ENCODE measurements around the gene TPRN. TPM values are rescaled to one million over a fixed set of nuclear protein-coding genes. Genes with fewer than 3 reads are reported as not detected.

The TPRN gene
- total and polyA plus RNA-seq, 10 donors, result 4.5 to 10.7 (median 7.2) TPM

GRCh38 chr9:137148242-137148641 is 52.3 kb downstream of the TPRN start:
- Histone ChIP-seq H3K36me3 (no peaks in the 10 kb centered on the region), H3K9me3 (peaks cover 0 to 10% (median 0%) of the 10 kb centered on the region in 8 donors), H3K27me3 (replicated peaks in 1 of 7) (peaks cover 0 to 59% (median 28%) of the 10 kb centered on the region in 7 donors), H3K27ac (no peak overlapping the region), H3K4me3 (no peak overlapping the region), H3K4me1 (no peaks in the 10 kb centered on the region)
- no peak for DNase-seq
- intact Hi-C loops (cut with DNase I; ENCODE audit: low total_unique reads), result no loop called here
- 73 to 81% (median 76%) methylated on average over 6 to 27 of the region's 27 CpGs for WGBS, 5 donors
- no peak for TF ChIP-seq CTCF (IDR thresholded peaks at IDR 0.05 in 8 of 11, conservative IDR thresholded peaks at IDR 0.05 in 3 of 11)
- no peak for TF ChIP-seq POLR2A (IDR thresholded peaks at IDR 0.05)
- TF ChIP-seq POLR2AphosphoS5 (IDR thresholded peaks at IDR 0.05), result no peak

DNA sequence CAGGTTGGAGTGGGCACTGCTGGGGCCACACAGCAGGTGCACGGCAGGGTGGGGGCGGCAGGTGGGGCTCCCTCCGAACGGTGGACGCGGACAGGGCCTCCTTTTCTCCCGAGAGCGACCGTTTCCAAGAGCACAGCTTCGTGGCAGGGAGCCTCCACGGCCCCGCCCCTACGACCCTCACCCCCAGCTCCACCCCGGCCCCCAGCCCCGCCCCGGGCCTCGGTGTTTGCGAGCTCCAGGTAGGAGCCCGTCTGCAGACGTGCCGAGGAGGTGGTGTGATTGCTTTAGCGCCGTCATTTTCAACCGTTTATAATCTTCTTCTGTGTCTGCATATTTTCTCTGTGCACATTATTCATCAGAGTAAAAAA is 52.8 kb downstream of the TPRN start:
- no peak for DNase-seq
- peaks cover 0 to 64% (median 33%) of the 10 kb centered on the region in 7 donors for H3K27me3 ChIP-seq (replicated peaks in 1 of 7)
- intact Hi-C loops (cut with DNase I; ENCODE audit: low total_unique reads), result no loop called here
- H3K4me3 ChIP-seq, result no peak overlapping the region
- no peak overlapping the region for H3K27ac ChIP-seq
- 28 to 41% (median 35%) methylated on average over 9 to 24 of the region's 24 CpGs for WGBS, 5 donors
- TF ChIP-seq POLR2AphosphoS5 (IDR thresholded peaks at IDR 0.05) (no peak), CTCF (IDR thresholded peaks at IDR 0.05 in 8 of 11, conservative IDR thresholded peaks at IDR 0.05 in 3 of 11) (no peak), POLR2A (IDR thresholded peaks at IDR 0.05) (no peak)
- H3K4me1 ChIP-seq, result no peaks in the 10 kb centered on the region
- H3K36me3 ChIP-seq, result no peaks in the 10 kb centered on the region
- H3K9me3 ChIP-seq, result peaks cover 0 to 10% (median 0%) of the 10 kb centered on the region in 8 donors

DNA sequence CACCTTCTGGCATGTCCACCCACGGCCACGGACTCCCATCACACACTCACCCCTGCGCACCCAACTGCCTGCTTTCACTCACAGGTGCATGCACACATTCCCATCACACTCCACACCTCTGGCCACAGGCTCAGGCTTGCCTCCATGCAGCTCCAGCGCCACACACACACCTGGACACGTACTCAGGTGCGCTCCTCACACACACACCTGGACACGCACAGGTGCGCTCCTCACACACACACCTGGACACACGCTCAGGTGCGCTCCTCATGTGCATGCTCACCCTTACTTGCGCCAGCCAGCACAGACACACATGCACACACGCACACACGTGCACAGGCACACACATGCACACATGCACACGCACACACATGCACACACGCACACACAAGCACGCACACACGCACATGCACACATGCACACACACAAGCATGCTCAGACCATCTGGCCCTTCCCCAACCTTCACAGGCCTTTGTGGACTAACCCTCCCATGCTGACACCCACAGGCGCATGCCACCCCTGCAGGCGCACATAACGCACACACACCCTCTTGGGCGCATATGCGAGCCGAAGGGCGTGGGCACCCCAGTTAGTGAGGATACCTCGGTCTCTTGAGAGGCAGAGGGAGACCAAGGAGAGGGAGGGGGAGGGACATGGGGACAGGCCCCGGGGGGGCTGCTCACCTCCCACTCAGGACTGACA is 53.3 kb downstream of the TPRN start:
- Histone ChIP-seq H3K4me3 (no peak overlapping the region), H3K27me3 (replicated peaks in 1 of 7) (peaks cover 0 to 69% (median 38%) of the 10 kb centered on the region in 7 donors), H3K27ac (no peak overlapping the region), H3K36me3 (no peaks in the 10 kb centered on the region), H3K9me3 (peaks cover 0 to 10% (median 0%) of the 10 kb centered on the region in 8 donors), H3K4me1 (no peaks in the 10 kb centered on the region)
- 85 to 89% (median 88%) methylated on average over 25 to 26 of the region's 26 CpGs for WGBS, 5 donors
- intact Hi-C loops (cut with DNase I; ENCODE audit: low total_unique reads), result no loop called here
- TF ChIP-seq POLR2A (IDR thresholded peaks at IDR 0.05) (no peak), CTCF (IDR thresholded peaks at IDR 0.05 in 8 of 11, conservative IDR thresholded peaks at IDR 0.05 in 3 of 11) (no peak), POLR2AphosphoS5 (IDR thresholded peaks at IDR 0.05) (no peak)
- DNase-seq, result no peak

DNA sequence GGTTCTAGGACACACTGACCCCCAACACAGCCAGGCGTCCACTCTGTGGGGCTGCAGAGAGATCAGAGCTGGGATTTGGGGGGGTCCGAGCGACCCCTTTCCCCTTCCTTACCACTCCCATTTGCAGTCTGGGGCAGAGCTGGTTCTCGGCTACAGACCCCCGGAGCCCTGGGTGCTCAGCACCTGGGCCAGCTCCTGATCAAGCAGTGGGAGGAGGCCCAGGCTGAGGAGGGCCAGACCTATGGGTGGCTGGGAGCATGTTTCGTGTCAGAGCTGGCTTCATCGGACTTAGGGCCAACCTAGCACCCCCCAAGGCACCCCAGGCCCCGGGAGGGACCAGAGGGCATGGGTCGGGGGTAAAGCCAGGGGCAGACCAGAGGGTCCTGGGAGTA is 54.0 kb downstream of the TPRN start:
- Histone ChIP-seq H3K4me1 (no peaks in the 10 kb centered on the region), H3K4me3 (no peak overlapping the region), H3K27ac (no peak overlapping the region), H3K36me3 (no peaks in the 10 kb centered on the region), H3K9me3 (peaks cover 0 to 10% (median 0%) of the 10 kb centered on the region in 8 donors), H3K27me3 (replicated peaks in 1 of 7) (peaks cover 0 to 76% (median 44%) of the 10 kb centered on the region in 7 donors)
- 52 to 72% (median 71%) methylated on average over 2 to 9 of the region's 9 CpGs for WGBS, 5 donors
- TF ChIP-seq POLR2AphosphoS5 (IDR thresholded peaks at IDR 0.05), result no peak
- TF ChIP-seq CTCF (IDR thresholded peaks at IDR 0.05 in 8 of 11, conservative IDR thresholded peaks at IDR 0.05 in 3 of 11), result no peak
- TF ChIP-seq POLR2A (IDR thresholded peaks at IDR 0.05), result no peak
- no peak for DNase-seq
- intact Hi-C loops (cut with DNase I; ENCODE audit: low total_unique reads), result no loop called here
